Neural cell (in vitro differentiated cells): ENCODE data around the gene CACNA2D2.

ENCODE experiments used
- CTCF ChIP-seq: fragments of 450-650 bp; IDR thresholded peaks from 2 replicates; pipeline ENCODE4 v1.5.1; 2014; ENCODE audit warnings: antibody characterized with exemption, mild to moderate bottlenecking, moderate library complexity; ENCODE audit not compliant: poor library complexity, severe bottlenecking
- EP300 ChIP-seq: fragments of 450-650 bp; conservative IDR thresholded peaks from 2 replicates; pipeline ENCODE4 v1.6.1; 2014; ENCODE audit warnings: antibody characterized with exemption, mild to moderate bottlenecking, moderate library complexity; ENCODE audit not compliant: poor library complexity, severe bottlenecking
- EZH2 ChIP-seq: fragments of 200-600, 300-800 bp; shearing (Covaris generic), sonication (generic); IDR thresholded peaks from 2 replicates; pipeline ENCODE4 v1.6.1; 2014; ENCODE audit warnings: antibody characterized with exemption, low read length, borderline replicate concordance, mild to moderate bottlenecking; ENCODE audit not compliant: insufficient read depth, poor library complexity, severe bottlenecking
- POLR2AphosphoS5 ChIP-seq: IDR thresholded peaks from 2 replicates; pipeline ENCODE4 v1.6.1; 2012
- RAD21 ChIP-seq: fragments of 450-650 bp; conservative IDR thresholded peaks from 2 replicates; pipeline ENCODE4 v1.6.1; 2014; ENCODE audit warnings: antibody characterized with exemption, mild to moderate bottlenecking, moderate library complexity
- SMC3 ChIP-seq: fragments of 450-650 bp; conservative IDR thresholded peaks from 2 replicates; pipeline ENCODE4 v1.6.1; 2014; ENCODE audit warnings: antibody characterized with exemption, mild to moderate bottlenecking, moderate library complexity; ENCODE audit not compliant: poor library complexity
- TAF1 ChIP-seq: IDR thresholded peaks from 2 replicates; pipeline ENCODE4 v1.6.1; 2012; ENCODE audit warnings: low read depth

GRCh38 chr3:50410608-50411139 lies 92.8 kb downstream of the CACNA2D2 start:
- no peak for TF ChIP-seq CTCF
- TF ChIP-seq TAF1: no peak
- TF ChIP-seq EZH2: no peak
- TF ChIP-seq RAD21: no peak
- no peak for TF ChIP-seq EP300
- no peak for TF ChIP-seq POLR2AphosphoS5
- TF ChIP-seq SMC3: no peak
